A549 (cell line): ENCODE results near the gene IL10RA. TPM values are rescaled to one million over a fixed set of nuclear protein-coding genes. Genes with fewer than 3 reads are reported as not detected.

Experiments used
- ATAC-seq, 2 experiments: fragments of 200-7000 bp in 1 of 2; fragments of >200 bp in 1 of 2; cut with Nextera tagmentation in 1 of 2; cut with Tn5 transposase in 1 of 2; 3 replicates each; pipeline versions ENCODE4 v1.8.0 to v1.9.1; 2018 to 2020; ENCODE audit warnings: mild to moderate bottlenecking in 1 of 2, moderate library complexity in 1 of 2
- CTCF ChIA-PET: fragments of 300-600 bp; sonication (Branson Sonifier 250); formaldehyde crosslinking; extraction: SDS; loops from one replicate; lab custom pipeline; 2021; ENCODE audit warnings: antibody characterized with exemption, inconsistent platforms; lab: Yijun Ruan, JAX
- POLR2A ChIA-PET: fragments of 350-600 bp; formaldehyde crosslinking; extraction: SDS; loops from one replicate; lab custom pipeline; 2021; ENCODE audit warnings: antibody characterized with exemption, inconsistent platforms; lab: Yijun Ruan, JAX
- DNase-seq, 2 experiments: peaks; one replicate each; pipeline versions ENCODE4 v3.0.0 to v3.0.0-alpha.2; 2011 to 2016; ENCODE audit warnings: low read depth in 1 of 2, low spot score in 1 of 2
- FAIRE-seq: peaks from 2 replicates; lab custom pipeline; 2011; peaks lifted over from hg19 to GRCh38; lab: Jason Lieb, UNC
- H3K27ac ChIP-seq, 2 experiments: fragments of >200 bp; sonication (Bioruptor Twin); formaldehyde crosslinking; 3 replicates each; pipeline ENCODE4 v1.5.1; 2016 to 2017
- H3K4me1 ChIP-seq: fragments of >200 bp; sonication (Bioruptor Twin); formaldehyde crosslinking; 3 replicates; pipeline ENCODE4 v1.6.1; 2016
- H3K4me2 ChIP-seq: fragments of >200 bp; sonication (Bioruptor Twin); formaldehyde crosslinking; 3 replicates; pipeline ENCODE4 v1.6.1; 2016
- H3K4me3 ChIP-seq: fragments of >200 bp; sonication (Bioruptor Twin); formaldehyde crosslinking; 3 replicates; pipeline ENCODE4 v1.5.1; 2016
- H3K9me3 ChIP-seq: fragments of >200 bp; sonication (Bioruptor Twin); formaldehyde crosslinking; 3 replicates; pipeline ENCODE4 v1.6.1; 2016
- BHLHE40 ChIP-seq: IDR thresholded peaks from 2 replicates; pipeline ENCODE4 v1.6.1; 2012; ENCODE audit warnings: low read depth, low read length, inconsistent platforms
- CBX2 ChIP-seq: fragments of 200-600 bp; sonication (generic); IDR thresholded peaks from 2 replicates; pipeline ENCODE4 v1.6.1; 2016; ENCODE audit warnings: low read depth, mild to moderate bottlenecking, borderline replicate concordance
- CBX8 ChIP-seq: fragments of 200-600 bp; sonication (generic); IDR thresholded peaks from 2 replicates; pipeline ENCODE4 v1.6.1; 2016
- E2F6 ChIP-seq: IDR thresholded peaks from 2 replicates; pipeline ENCODE4 v1.6.1; 2012; ENCODE audit warnings: low read depth, borderline replicate concordance
- EHF ChIP-seq: fragments of 250-450 bp; sonication (Bioruptor Pico); IDR thresholded peaks from 2 replicates; pipeline ENCODE4 v1.5.0; 2020; ENCODE audit warnings: mild to moderate bottlenecking
- ELK1 ChIP-seq: fragments of 150-350 bp; IDR thresholded peaks from 2 replicates; pipeline ENCODE4 v1.6.1; 2014; ENCODE audit warnings: low read depth, mild to moderate bottlenecking, low read length
- FOSB ChIP-seq: fragments of 250-450 bp; sonication (Bioruptor Pico); IDR thresholded peaks from 2 replicates; pipeline ENCODE4 v1.5.0; 2020; ENCODE audit warnings: mild to moderate bottlenecking, moderate library complexity
- FOSL2 ChIP-seq, 2 experiments: fragments of 450-650 bp in 1 of 2; fragments of >200 bp in 1 of 2; sonication (Bioruptor Twin) in 1 of 2; formaldehyde crosslinking; IDR thresholded peaks; 2 replicates each; pipeline versions ENCODE4 v1.5.0 to v1.6.1; 2016 to 2020; ENCODE audit warnings: mild to moderate bottlenecking in 1 of 2, moderate library complexity in 1 of 2
- GATA3 ChIP-seq: IDR thresholded peaks from 2 replicates; pipeline ENCODE4 v1.6.1; 2012; ENCODE audit warnings: borderline replicate concordance
- JUN ChIP-seq, 2 experiments: fragments of >200 bp; sonication (Bioruptor Twin); formaldehyde crosslinking; IDR thresholded peaks; 2 replicates in 1 of 2; 3 replicates in 1 of 2; pipeline ENCODE4 v1.6.1; 2016 to 2017
- KDM1A ChIP-seq: fragments of 200-600 bp; sonication (generic); IDR thresholded peaks from 2 replicates; pipeline ENCODE4 v1.6.1; 2016; ENCODE audit warnings: low read depth, mild to moderate bottlenecking
- MAFK ChIP-seq: fragments of 450-650 bp; IDR thresholded peaks from 2 replicates; pipeline ENCODE4 v1.6.1; 2014; ENCODE audit not compliant: partially characterized antibody
- MAX ChIP-seq: IDR thresholded peaks from 2 replicates; pipeline ENCODE4 v1.6.1; 2012
- MYC ChIP-seq: IDR thresholded peaks from 2 replicates; pipeline ENCODE4 v1.6.1; 2012; ENCODE audit warnings: mild to moderate bottlenecking, inconsistent platforms, low read length, improper control_type of control experiment, borderline replicate concordance
- NFE2L2 ChIP-seq: fragments of 150-350 bp; conservative IDR thresholded peaks from 2 replicates; pipeline ENCODE4 v1.6.1; 2014; ENCODE audit warnings: low read length
- POLR2AphosphoS2 ChIP-seq: conservative IDR thresholded peaks from 2 replicates; pipeline ENCODE4 v1.6.1; 2012; ENCODE audit warnings: low read length, improper control_type of control experiment, inconsistent platforms
- RAD21 ChIP-seq, 2 experiments: fragments of >200 bp in 1 of 2; sonication (Bioruptor Twin) in 1 of 2; formaldehyde crosslinking in 1 of 2; IDR thresholded peaks in 1 of 2; conservative IDR thresholded peaks in 1 of 2; 2 replicates in 1 of 2; 3 replicates in 1 of 2; pipeline ENCODE4 v1.6.1; 2012 to 2018; ENCODE audit warnings: inconsistent platforms in 1 of 2
- RARB ChIP-seq: fragments of 250-450 bp; sonication (Bioruptor Pico); IDR thresholded peaks from 2 replicates; pipeline ENCODE4 v1.8.0; 2021; ENCODE audit warnings: mild to moderate bottlenecking, moderate library complexity
- RCOR1 ChIP-seq: fragments of 150-350 bp; IDR thresholded peaks from 2 replicates; pipeline ENCODE4 v1.6.1; 2014; ENCODE audit warnings: antibody characterized with exemption, low read length, low read depth
- REST ChIP-seq: fragments of 200-600 bp; sonication (generic); IDR thresholded peaks from 2 replicates; pipeline ENCODE4 v1.6.1; 2016; ENCODE audit warnings: antibody characterized with exemption, mild to moderate bottlenecking, moderate library complexity
- RFX5 ChIP-seq: fragments of 450-650 bp; IDR thresholded peaks from 2 replicates; pipeline ENCODE4 v1.7.1; 2014; ENCODE audit warnings: antibody characterized with exemption, mild to moderate bottlenecking, moderate library complexity
- RNF2 ChIP-seq: fragments of 200-600 bp; sonication (generic); IDR thresholded peaks from 2 replicates; pipeline ENCODE4 v1.6.1; 2016; ENCODE audit warnings: low read depth, mild to moderate bottlenecking, antibody characterized with exemption, moderate library complexity, borderline replicate concordance
- SMC3 ChIP-seq: fragments of >200 bp; sonication (Bioruptor Twin); formaldehyde crosslinking; IDR thresholded peaks from 3 replicates; pipeline ENCODE4 v1.6.1; 2018; ENCODE audit warnings: inconsistent platforms
- TP53 ChIP-seq: fragments of 250-450 bp; sonication (Bioruptor Pico); IDR thresholded peaks from 2 replicates; pipeline ENCODE4 v1.5.0; 2021; ENCODE audit warnings: mild to moderate bottlenecking, moderate library complexity
- ZC3H11A ChIP-seq: fragments of 450-650 bp; IDR thresholded peaks from 2 replicates; pipeline ENCODE4 v1.6.1; 2014; ENCODE audit warnings: antibody characterized with exemption, mild to moderate bottlenecking
- ZFP36 ChIP-seq: fragments of 450-650 bp; IDR thresholded peaks from 2 replicates; pipeline ENCODE4 v1.6.1; 2014; ENCODE audit warnings: borderline replicate concordance; ENCODE audit not compliant: partially characterized antibody
- WGBS: methylation state at CpG from one replicate; pipeline ENCODE4 v1.1.6; 2017; ENCODE audit errors: missing lambda C conversion rate; 5-methylcytosine and 5-hydroxymethylcytosine counted together
- polyA plus RNA-seq, 4 experiments: library from polyadenylated mRNA; depleted of rRNA in 3 of 4; stranded (reverse); fragments of >200 nt; fragmentation: RNase III in 1 of 4; extraction: RNeasy Plus Mini Kit Qiagen cat#74134 plus additional on column Dnase treatment in 1 of 4; gene quantifications; 2 replicates in 3 of 4; 3 replicates in 1 of 4; pipeline ENCODE4 v1.2.3, GENCODE V29; 2011 to 2017

The IL10RA gene
- polyA plus RNA-seq, 2 of the 4 experiments (the other 2 are of a cell fraction) = 0.03 to 0.17 TPM

- TF ChIP-seq POLR2AphosphoS2 = no peak
- TF ChIP-seq BHLHE40 = no peak
- no peak for TF ChIP-seq ZFP36
- no peak for TF ChIP-seq NFE2L2
- no peak for TF ChIP-seq SMC3
- no peak for TF ChIP-seq RARB (CRISPR knock-in tag)
- TF ChIP-seq MAX = no peak
- TF ChIP-seq MYC = no peak
- TF ChIP-seq KDM1A = no peak
- TF ChIP-seq MAFK = no peak
- no peak for TF ChIP-seq RNF2
- no peak for TF ChIP-seq RFX5
- no peak for TF ChIP-seq E2F6
- ATAC-seq (no peak), FAIRE-seq (no peak), DNase-seq (no peak)
- Histone ChIP-seq H3K4me1 (no peaks in the 10 kb centered on the region), H3K4me2 (no peak overlapping the region), H3K9me3 (no peaks in the 10 kb centered on the region), H3K4me3 (no peak overlapping the region), H3K27ac (no peak overlapping the region)
- WGBS = 17% methylated on average over 1 of the region's 1 CpG
- ChIA-PET POLR2A (no interaction called here), CTCF (interaction anchor here (0.9 to 1.9 kb wide), 3 partner anchors 13 to 118 kb away, joined by 3 to 6 read pairs (median 4); no protein-coding TSS in a partner anchor)
These were observed 25.8 kb upstream of the IL10RA start for GRCh38 chr11:117960406-117960805.

- ATAC-seq (no peak), DNase-seq (no peak), FAIRE-seq (no peak)
- ChIA-PET CTCF (interaction anchor here (1.9 kb wide), 1 partner anchor 15 kb away, joined by 6 read pairs; no protein-coding TSS in a partner anchor), POLR2A (no interaction called here)
- H3K9me3 ChIP-seq = no peaks in the 10 kb centered on the region
- TF ChIP-seq REST (no peak), ZC3H11A (no peak), GATA3 (no peak), EHF (CRISPR knock-in tag) (no peak), CBX8 (no peak), CBX2 (no peak), FOSL2 (IDR thresholded peaks at IDR 0.05) (no peak), FOSL2 (CRISPR knock-in tag; IDR thresholded peaks at IDR 0.05) (no peak), KDM1A (no peak), TP53 (no peak), RCOR1 (no peak), FOSB (CRISPR knock-in tag) (no peak), BHLHE40 (no peak), RAD21 (conservative IDR thresholded peaks at IDR 0.05 in 1 of 2, IDR thresholded peaks at IDR 0.05 in 1 of 2) (no peak), JUN (IDR thresholded peaks at IDR 0.05) (no peak), ELK1 (no peak), ZFP36 (no peak)
- H3K4me3 ChIP-seq = no peak overlapping the region
- no peaks in the 10 kb centered on the region for H3K4me1 ChIP-seq
- no peak overlapping the region for H3K4me2 ChIP-seq
- no peak overlapping the region for H3K27ac ChIP-seq
- 57% methylated on average over 10 of the region's 10 CpGs for WGBS
These were observed 24.3 kb upstream of the IL10RA start for GRCh38 chr11:117961896-117962295.
